OCI-LY3 (cell line): Measurements from ENCODE around the gene SCN4A.
"Not testable (repeated sequence)": the region's sequence is repeated elsewhere in the genome, so short reads cannot be mapped to it uniquely, and the experiment has no call there.

Experiments
- H2AFZ ChIP-seq: fragments of 200-600, 300-600 bp; shearing (Covaris generic); 2 replicates; pipeline ENCODE4 v1.6.0; 2014; ENCODE audit warnings: antibody characterized with exemption, low read depth, low read length
- H3K27ac ChIP-seq: fragments of 200-600, 300-600 bp; sonication (generic); 2 replicates; pipeline ENCODE4 v1.5.1; 2014; ENCODE audit warnings: mild to moderate bottlenecking, low read length, moderate library complexity, mixed read lengths
- H3K27me3 ChIP-seq: fragments of 200-600, 300-600 bp; sonication (generic); 2 replicates; pipeline ENCODE4 v1.6.1; 2014; ENCODE audit warnings: low read depth, low read length, mixed read lengths
- H3K36me3 ChIP-seq: fragments of 200-600, 300-600 bp; sonication (generic); replicated peaks from 2 replicates; pipeline ENCODE3; 2014; ENCODE audit warnings: low read depth, low read length, mixed read lengths
- H3K4me1 ChIP-seq: fragments of 300-600, 200-600 bp; sonication (generic); 2 replicates; pipeline ENCODE4 v1.6.1; 2014; ENCODE audit warnings: low read length, mixed read lengths
- H3K4me2 ChIP-seq: fragments of 200-600, 300-600 bp; sonication (generic); 2 replicates; pipeline ENCODE4 v1.6.1; 2014; ENCODE audit warnings: low read length, mixed read lengths
- H3K4me3 ChIP-seq: fragments of 300-600, 200-600 bp; sonication (generic); 2 replicates; pipeline ENCODE4 v1.5.1; 2014; ENCODE audit warnings: antibody characterized with exemption, mild to moderate bottlenecking, low read length, moderate library complexity
- H3K79me2 ChIP-seq: fragments of 300-600, 200-600 bp; shearing (Covaris generic); 2 replicates; pipeline ENCODE4 v1.6.1; 2014; ENCODE audit warnings: mild to moderate bottlenecking, low read length, mixed read lengths
- H3K9ac ChIP-seq: fragments of 300-600, 200-600 bp; shearing (Covaris generic); 2 replicates; pipeline ENCODE4 v1.6.0; 2014; ENCODE audit warnings: mild to moderate bottlenecking, low read length, moderate library complexity
- H3K9me3 ChIP-seq: fragments of 200-600, 300-600 bp; shearing (Covaris generic); 2 replicates; pipeline ENCODE4 v1.6.1; 2014; ENCODE audit warnings: low read length, mixed read lengths; ENCODE audit not compliant: insufficient read depth
- H4K20me1 ChIP-seq: fragments of 200-600, 300-600 bp; sonication (generic); 2 replicates; pipeline ENCODE4 v1.6.1; 2016; ENCODE audit warnings: low read length, mixed read lengths; ENCODE audit not compliant: insufficient read depth
- CTCF ChIP-seq: fragments of 200-600, 300-600 bp; sonication (generic); IDR thresholded peaks from 2 replicates; pipeline ENCODE4 v1.5.1; 2014; ENCODE audit warnings: antibody characterized with exemption, low read length, low read depth
- EZH2phosphoT487 ChIP-seq: fragments of 200-600 bp; shearing (Covaris generic); IDR thresholded peaks from 2 replicates; pipeline ENCODE4 v1.6.1; 2018; ENCODE audit warnings: antibody characterized with exemption, mixed run types, low read depth

The SCN4A gene

GRCh38 chr17:63927464-63928171 lies 45.1 kb downstream of the SCN4A start:
- Histone ChIP-seq H3K27ac (peak overlapping the region; percentile 94), H3K27me3 (no peaks in the 10 kb centered on the region), H3K36me3 (peaks cover 38% of the 10 kb centered on the region), H4K20me1 (peaks cover 16% of the 10 kb centered on the region; the same call in 1 of the 2 replicates), H3K4me2 (peak overlapping the region; percentile 55), H3K4me3 (peak overlapping the region; percentile 12; the same call in 1 of the 2 replicates), H3K4me1 (peaks cover 79% of the 10 kb centered on the region), H3K9ac (peak overlapping the region; percentile 50), H3K79me2 (peaks cover 29% of the 10 kb centered on the region), H2AFZ (no peak overlapping the region), H3K9me3 (no peaks in the 10 kb centered on the region; the same call in 1 of the 2 replicates)
- TF ChIP-seq CTCF (no peak), EZH2phosphoT487 (no peak)

GRCh38 chr17:63926164-63926563 lies 46.6 kb downstream of the SCN4A start:
- H3K4me3 ChIP-seq, result no peak overlapping the region
- peak overlapping the region; percentile 42 for H3K9ac ChIP-seq
- peaks cover 38% of the 10 kb centered on the region for H3K36me3 ChIP-seq
- no peak overlapping the region for H2AFZ ChIP-seq
- no peaks in the 10 kb centered on the region for H3K27me3 ChIP-seq
- peaks cover 16% of the 10 kb centered on the region for H3K79me2 ChIP-seq
- H3K4me2 ChIP-seq, result peak overlapping the region; percentile 36
- TF ChIP-seq CTCF, result no peak
- TF ChIP-seq EZH2phosphoT487, result no peak
- peak overlapping the region; percentile 94 for H3K27ac ChIP-seq
- H3K4me1 ChIP-seq, result peaks cover 89% of the 10 kb centered on the region
- no peaks in the 10 kb centered on the region; the same call in 1 of the 2 replicates for H3K9me3 ChIP-seq
- peaks cover 16% of the 10 kb centered on the region; the same call in 1 of the 2 replicates for H4K20me1 ChIP-seq

GRCh38 chr17:63925615-63926014 lies 47.1 kb downstream of the SCN4A start:
- Histone ChIP-seq H3K36me3 (peaks cover 32% of the 10 kb centered on the region), H4K20me1 (peaks cover 11% of the 10 kb centered on the region; the same call in 1 of the 2 replicates), H3K27me3 (no peaks in the 10 kb centered on the region), H3K9ac (peak overlapping the region; percentile 42), H3K4me3 (no peak overlapping the region), H3K79me2 (peaks cover 11% of the 10 kb centered on the region), H2AFZ (no peak overlapping the region), H3K9me3 (no peaks in the 10 kb centered on the region; the same call in 1 of the 2 replicates), H3K4me1 (peaks cover 90% of the 10 kb centered on the region), H3K4me2 (peak overlapping the region; percentile 36), H3K27ac (peak overlapping the region; percentile 94)
- TF ChIP-seq EZH2phosphoT487, result no peak
- no peak for TF ChIP-seq CTCF

- H4K20me1 ChIP-seq, H2AFZ ChIP-seq, H3K36me3 ChIP-seq, H3K27me3 ChIP-seq, H3K9me3 ChIP-seq, H3K79me2 ChIP-seq: not testable (repeated sequence)
- Histone ChIP-seq H3K4me1 (peaks cover 78% of the 10 kb centered on the region), H3K4me2 (peak overlapping the region; percentile 72), H3K4me3 (peak overlapping the region; percentile 60), H3K9ac (peak overlapping the region; percentile 41; the same call in 1 of the 2 replicates), H3K27ac (peak overlapping the region; percentile 81)
Measured at GRCh38 chr17:63922402-63922801, 50.3 kb downstream of the SCN4A start.

DNA sequence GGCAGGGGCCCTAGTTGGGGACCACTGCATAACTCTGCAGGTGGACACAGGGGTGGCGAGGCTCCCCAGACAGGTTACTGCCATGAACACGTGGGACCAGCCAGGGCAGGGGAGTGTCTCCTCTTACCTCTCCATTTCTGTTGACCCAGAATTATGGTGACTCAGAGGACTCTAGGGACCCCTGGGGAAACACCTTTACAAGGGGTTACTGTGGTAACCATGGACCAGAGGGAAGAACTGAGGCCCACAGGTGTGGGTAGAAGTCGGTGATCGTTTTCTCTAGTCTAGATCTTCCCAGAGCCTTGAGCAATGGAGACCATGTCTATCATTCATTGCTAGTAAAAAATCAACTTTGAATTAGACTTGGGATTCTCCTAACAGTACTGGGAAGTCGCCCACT lies 51.9 kb downstream of the SCN4A start:
- H3K4me3 ChIP-seq, H4K20me1 ChIP-seq, H3K9ac ChIP-seq, H3K36me3 ChIP-seq, H3K79me2 ChIP-seq, H2AFZ ChIP-seq, H3K27me3 ChIP-seq, H3K9me3 ChIP-seq: not testable (repeated sequence)
- Histone ChIP-seq H3K4me1 (peaks cover 70% of the 10 kb centered on the region), H3K4me2 (peak overlapping the region; percentile 50), H3K27ac (peak overlapping the region; percentile 41; the same call in 1 of the 2 replicates)

- H3K79me2 ChIP-seq, H3K9me3 ChIP-seq, H3K27ac ChIP-seq, H3K27me3 ChIP-seq, H3K36me3 ChIP-seq, H3K9ac ChIP-seq, H4K20me1 ChIP-seq, H2AFZ ChIP-seq: not testable (repeated sequence)
- H3K4me1 ChIP-seq, result peaks cover 69% of the 10 kb centered on the region
- H3K4me3 ChIP-seq, result peak overlapping the region; percentile 75
- H3K4me2 ChIP-seq, result peak overlapping the region; percentile 95
Measured at GRCh38 chr17:63920050-63920449, 52.7 kb downstream of the SCN4A start.
